Stimulated activated naive B cell treated with anti-CD40 and anti-IgM and Interleukin-4, amounts not matched to agents 10 μg/mL and 1 μg/mL and 100 μg/mL, for 72 hours (primary cell): ENCODE data around the gene C19orf81.
A peak's percentile ranks its signal among the peaks of the same experiment; 100 is the strongest.

ENCODE experiments used
- ATAC-seq, 2 donors: fragments of 150-1000 bp; cut with Tn5 transposase; replicated peaks; 2 replicates each; pipeline ENCODE4 v1.10.0; 2021; ENCODE audit warnings: moderate library complexity in 1 of 2
- DNase-seq: peaks from one replicate; pipeline ENCODE4 v3.0.0; 2021
- H3K27ac Mint-ChIP-seq: one replicate; pipeline ENCODE4 v1.8.0; 2022; ENCODE audit warnings: mild to moderate bottlenecking, mixed read lengths
- H3K27me3 Mint-ChIP-seq, 2 donors: one replicate each; pipeline ENCODE4 v1.8.0; 2022; ENCODE audit warnings: mixed read lengths in 2 of 2
- H3K36me3 Mint-ChIP-seq, 2 donors: one replicate each; pipeline ENCODE4 v1.8.0; 2022; ENCODE audit warnings: mixed read lengths in 2 of 2, mild to moderate bottlenecking in 1 of 2
- H3K4me1 Mint-ChIP-seq, 2 donors: one replicate each; pipeline ENCODE4 v1.8.0; 2022; ENCODE audit warnings: mixed read lengths in 2 of 2, mild to moderate bottlenecking in 1 of 2
- H3K4me3 Mint-ChIP-seq, 2 donors: one replicate each; pipeline ENCODE4 v1.8.0; 2022; ENCODE audit warnings: mild to moderate bottlenecking in 2 of 2, mixed read lengths in 2 of 2, moderate library complexity in 1 of 2
- H3K9me3 Mint-ChIP-seq, 2 donors: one replicate each; pipeline ENCODE4 v1.8.0; 2022; ENCODE audit warnings: mixed read lengths in 2 of 2, mild to moderate bottlenecking in 1 of 2

Gene C19orf81

GRCh38 chr19:50668879-50669278 is 19.6 kb downstream of the C19orf81 start:
- Mint-ChIP-seq H3K27me3 (peaks cover 43 to 68% of the 10 kb centered on the region in 2 donors), H3K4me3 (peak overlapping the region in 1 of 2 donors; percentile 14), H3K9me3 (peaks cover 0 to 2% of the 10 kb centered on the region in 2 donors), H3K27ac (no peak overlapping the region), H3K36me3 (no peaks in the 10 kb centered on the region), H3K4me1 (peaks cover 11 to 16% of the 10 kb centered on the region in 2 donors)
- DNase-seq (no peak), ATAC-seq (no peak)

- H3K9me3 Mint-ChIP-seq, result no peaks in the 10 kb centered on the region
- peaks cover 11 to 12% of the 10 kb centered on the region in 2 donors for H3K4me1 Mint-ChIP-seq
- peaks cover 49 to 67% of the 10 kb centered on the region in 2 donors for H3K27me3 Mint-ChIP-seq
- ATAC-seq, result no peak
- peak overlapping the region in 1 of 2 donors; percentile 14 for H3K4me3 Mint-ChIP-seq
- no peaks in the 10 kb centered on the region for H3K36me3 Mint-ChIP-seq
- no peak overlapping the region for H3K27ac Mint-ChIP-seq
- DNase-seq, result peak; percentile 26
These were observed 20.3 kb downstream of the C19orf81 start for GRCh38 chr19:50669302-50670101.

GRCh38 chr19:50670102-50670380 is 20.8 kb downstream of the C19orf81 start:
- H3K9me3 Mint-ChIP-seq, result no peaks in the 10 kb centered on the region

GRCh38 chr19:50673118-50673517 is 23.9 kb downstream of the C19orf81 start:
- DNase-seq, result no peak
- peaks cover 49 to 61% of the 10 kb centered on the region in 2 donors for H3K27me3 Mint-ChIP-seq
- no peak for ATAC-seq
- H3K36me3 Mint-ChIP-seq, result peaks cover 0 to 4% of the 10 kb centered on the region in 2 donors
- peaks cover 12 to 13% of the 10 kb centered on the region in 2 donors for H3K4me1 Mint-ChIP-seq
- H3K27ac Mint-ChIP-seq, result peak overlapping the region; percentile 33
- no peak overlapping the region for H3K4me3 Mint-ChIP-seq
- peaks cover 0 to 3% of the 10 kb centered on the region in 2 donors for H3K9me3 Mint-ChIP-seq

More at GRCh38 chr19:50670102-50670380, 20.8 kb downstream of the C19orf81 start:
- Mint-ChIP-seq H3K36me3 (no peaks in the 10 kb centered on the region), H3K4me3 (peak overlapping the region in 1 of 2 donors; percentile 34), H3K4me1 (peaks cover 11 to 12% of the 10 kb centered on the region in 2 donors), H3K27me3 (peaks cover 46 to 64% of the 10 kb centered on the region in 2 donors), H3K27ac (no peak overlapping the region)
- no peak for DNase-seq
- ATAC-seq, result no peak

GRCh38 chr19:50676625-50677197 is 27.5 kb downstream of the C19orf81 start:
- H3K27me3 Mint-ChIP-seq, result peaks cover 35 to 54% of the 10 kb centered on the region in 2 donors
- peaks cover 7 to 14% of the 10 kb centered on the region in 2 donors for H3K9me3 Mint-ChIP-seq
- H3K4me3 Mint-ChIP-seq, result no peak overlapping the region

GRCh38 chr19:50677636-50678035 is 28.4 kb downstream of the C19orf81 start:
- peaks cover 7 to 14% of the 10 kb centered on the region in 2 donors for H3K9me3 Mint-ChIP-seq
- DNase-seq (no peak), ATAC-seq (no peak)
- peaks cover 34 to 47% of the 10 kb centered on the region in 2 donors for H3K27me3 Mint-ChIP-seq
- H3K4me1 Mint-ChIP-seq, result peaks cover 20 to 29% of the 10 kb centered on the region in 2 donors
- H3K36me3 Mint-ChIP-seq, result peaks cover 8 to 12% of the 10 kb centered on the region in 2 donors
- H3K4me3 Mint-ChIP-seq, result no peak overlapping the region
- peak overlapping the region; percentile 26 for H3K27ac Mint-ChIP-seq

More at GRCh38 chr19:50676625-50677197, 27.5 kb downstream of the C19orf81 start:
- DNase-seq (no peak), ATAC-seq (no peak)
- Mint-ChIP-seq H3K36me3 (peaks cover 8 to 12% of the 10 kb centered on the region in 2 donors), H3K27ac (no peak overlapping the region), H3K4me1 (peaks cover 20 to 29% of the 10 kb centered on the region in 2 donors)

GRCh38 chr19:50678323-50678722 is 29.1 kb downstream of the C19orf81 start:
- peaks cover 27 to 40% of the 10 kb centered on the region in 2 donors for H3K27me3 Mint-ChIP-seq
- peak overlapping the region; percentile 77 for H3K27ac Mint-ChIP-seq
- DNase-seq (no peak), ATAC-seq (no peak)
- H3K36me3 Mint-ChIP-seq, result peaks cover 8 to 12% of the 10 kb centered on the region in 2 donors
- H3K4me1 Mint-ChIP-seq, result peaks cover 19 to 24% of the 10 kb centered on the region in 2 donors
- peaks cover 7 to 14% of the 10 kb centered on the region in 2 donors for H3K9me3 Mint-ChIP-seq
- no peak overlapping the region for H3K4me3 Mint-ChIP-seq

- Mint-ChIP-seq H3K36me3 (peaks cover 8 to 15% of the 10 kb centered on the region in 2 donors), H3K4me1 (peaks cover 19 to 22% of the 10 kb centered on the region in 2 donors), H3K27me3 (peaks cover 24 to 38% of the 10 kb centered on the region in 2 donors), H3K27ac (peak overlapping the region; percentile 97), H3K9me3 (peaks cover 7 to 14% of the 10 kb centered on the region in 2 donors), H3K4me3 (peak overlapping the region; percentile 57 to 72)
- DNase-seq, result peak; percentile 92
- peak; percentile 98 to 99 for ATAC-seq
These were observed 30.2 kb downstream of the C19orf81 start for GRCh38 chr19:50679177-50680125.

- Mint-ChIP-seq H3K4me3 (no peak overlapping the region), H3K36me3 (peaks cover 0 to 3% of the 10 kb centered on the region in 2 donors), H3K27me3 (peaks cover 43 to 44% of the 10 kb centered on the region in 2 donors), H3K9me3 (no peaks in the 10 kb centered on the region), H3K27ac (no peak overlapping the region), H3K4me1 (peaks cover 0 to 6% of the 10 kb centered on the region in 2 donors)
- no peak for DNase-seq
- no peak for ATAC-seq
These were observed 37.2 kb downstream of the C19orf81 start for GRCh38 chr19:50686310-50687032.

GRCh38 chr19:50688766-50689165 is 39.5 kb downstream of the C19orf81 start:
- H3K9me3 Mint-ChIP-seq, result no peaks in the 10 kb centered on the region
- DNase-seq (no peak), ATAC-seq (no peak)
- H3K36me3 Mint-ChIP-seq, result peaks cover 0 to 2% of the 10 kb centered on the region in 2 donors
- no peak overlapping the region for H3K27ac Mint-ChIP-seq
- peaks cover 4 to 6% of the 10 kb centered on the region in 2 donors for H3K4me1 Mint-ChIP-seq
- peaks cover 53 to 65% of the 10 kb centered on the region in 2 donors for H3K27me3 Mint-ChIP-seq
- H3K4me3 Mint-ChIP-seq, result no peak overlapping the region

GRCh38 chr19:50690439-50690838 is 41.2 kb downstream of the C19orf81 start:
- no peak overlapping the region for H3K27ac Mint-ChIP-seq
- peaks cover 9 to 11% of the 10 kb centered on the region in 2 donors for H3K4me1 Mint-ChIP-seq
- ATAC-seq, result no peak
- DNase-seq, result no peak
- H3K36me3 Mint-ChIP-seq, result no peaks in the 10 kb centered on the region
- peaks cover 51 to 63% of the 10 kb centered on the region in 2 donors for H3K27me3 Mint-ChIP-seq
- no peaks in the 10 kb centered on the region for H3K9me3 Mint-ChIP-seq
- no peak overlapping the region for H3K4me3 Mint-ChIP-seq

- no peak for DNase-seq
- no peak for ATAC-seq
- Mint-ChIP-seq H3K27me3 (peaks cover 66 to 81% of the 10 kb centered on the region in 2 donors), H3K4me3 (no peak overlapping the region), H3K9me3 (no peaks in the 10 kb centered on the region), H3K4me1 (peaks cover 5 to 11% of the 10 kb centered on the region in 2 donors), H3K27ac (no peak overlapping the region), H3K36me3 (no peaks in the 10 kb centered on the region)
These were observed 44.1 kb downstream of the C19orf81 start for GRCh38 chr19:50693064-50693975.

- peaks cover 72 to 88% of the 10 kb centered on the region in 2 donors for H3K27me3 Mint-ChIP-seq
- H3K4me1 Mint-ChIP-seq, result peaks cover 5 to 11% of the 10 kb centered on the region in 2 donors
- H3K9me3 Mint-ChIP-seq, result no peaks in the 10 kb centered on the region
- H3K4me3 Mint-ChIP-seq, result no peak overlapping the region
- H3K27ac Mint-ChIP-seq, result no peak overlapping the region
- ATAC-seq (no peak), DNase-seq (no peak)
- H3K36me3 Mint-ChIP-seq, result no peaks in the 10 kb centered on the region
These were observed 45.5 kb downstream of the C19orf81 start for GRCh38 chr19:50694815-50695145.
